Rectal smooth muscle tissue (tissue), 1 donor: Measurements from ENCODE around the gene DUSP7.

Experiments used
- H3K27ac ChIP-seq: one replicate; pipeline ENCODE4 v1.7.0; 2013; ENCODE audit warnings: low read depth, low read length, inconsistent platforms
- H3K27me3 ChIP-seq: one replicate; pipeline ENCODE4 v1.7.0; 2013; ENCODE audit warnings: low read length; ENCODE audit not compliant: control insufficient read depth, insufficient read depth
- H3K36me3 ChIP-seq: one replicate; pipeline ENCODE4 v1.7.0; 2013; ENCODE audit warnings: low read length; ENCODE audit not compliant: control insufficient read depth, insufficient read depth
- H3K4me1 ChIP-seq: one replicate; pipeline ENCODE4 v1.7.0; 2013; ENCODE audit warnings: low read length; ENCODE audit not compliant: control insufficient read depth, insufficient read depth
- H3K4me3 ChIP-seq: one replicate; pipeline ENCODE4 v1.7.0; 2013; ENCODE audit warnings: low read length
- H3K9ac ChIP-seq: one replicate; pipeline ENCODE4 v1.7.0; 2013; ENCODE audit warnings: low read length

DUSP7 gene

GRCh38 chr3:52059781-52060180 is 3.4 kb upstream of the DUSP7 start:
- Histone ChIP-seq H3K36me3 (no peaks in the 10 kb centered on the region), H3K9ac (no peak overlapping the region), H3K4me3 (no peak overlapping the region), H3K4me1 (peaks cover 4% of the 10 kb centered on the region), H3K27ac (no peak overlapping the region), H3K27me3 (no peaks in the 10 kb centered on the region)

GRCh38 chr3:52057812-52058495 is 1.6 kb upstream of the DUSP7 start:
- peak overlapping the region; percentile 78 for H3K4me3 ChIP-seq

DNA sequence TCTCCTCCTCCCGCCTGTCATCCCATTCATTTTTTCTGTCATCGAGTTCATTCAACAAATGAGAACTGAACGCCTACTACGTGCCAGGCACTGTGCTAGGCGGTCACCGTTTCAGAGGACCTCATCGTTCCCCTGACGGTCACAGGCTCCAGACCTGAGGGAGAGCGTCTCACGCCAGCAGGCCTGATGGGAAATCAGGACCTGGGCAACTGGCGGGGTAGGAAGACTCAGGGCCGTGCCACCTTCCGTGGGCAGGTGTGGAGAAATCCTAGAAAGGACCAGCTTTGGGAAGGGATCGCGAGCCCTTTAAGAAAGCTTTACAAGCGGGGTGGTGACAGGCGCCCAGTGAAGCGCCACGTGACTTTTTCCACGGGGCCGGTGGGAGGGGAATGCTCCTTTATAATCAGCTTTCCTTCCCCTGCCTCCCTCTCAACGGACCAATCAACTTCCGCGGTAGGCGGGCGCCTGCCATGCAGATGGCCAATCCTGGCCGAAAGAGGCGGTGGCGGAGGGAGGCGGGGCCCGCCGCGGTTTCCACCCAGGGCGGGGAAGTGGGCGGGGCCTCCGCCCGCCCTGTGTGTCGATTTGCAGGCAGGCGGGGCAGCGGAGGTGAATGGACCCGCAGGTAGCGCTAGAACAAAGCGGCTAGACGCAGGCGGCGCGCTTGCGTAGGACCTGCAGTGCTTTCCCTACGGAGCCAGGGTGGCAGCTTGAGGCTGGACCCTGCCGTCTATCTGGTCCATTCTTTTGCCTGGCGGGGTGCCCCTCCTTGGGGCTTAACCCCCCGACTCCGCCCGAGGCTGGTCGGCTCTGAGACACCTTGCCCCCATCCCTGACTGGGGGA is 819 bp upstream of the DUSP7 start:
- no peaks in the 10 kb centered on the region for H3K36me3 ChIP-seq
- no peaks in the 10 kb centered on the region for H3K27me3 ChIP-seq
- H3K4me3 ChIP-seq = peak overlapping the region; percentile 87
- peaks cover 13% of the 10 kb centered on the region for H3K4me1 ChIP-seq
- H3K9ac ChIP-seq = peak overlapping the region; percentile 53
- peak overlapping the region; percentile 80 for H3K27ac ChIP-seq

More at GRCh38 chr3:52057812-52058495, 1.6 kb upstream of the DUSP7 start:
- Histone ChIP-seq H3K4me1 (peaks cover 7% of the 10 kb centered on the region), H3K27ac (no peak overlapping the region), H3K36me3 (no peaks in the 10 kb centered on the region), H3K9ac (peak overlapping the region; percentile 53), H3K27me3 (no peaks in the 10 kb centered on the region)

DNA sequence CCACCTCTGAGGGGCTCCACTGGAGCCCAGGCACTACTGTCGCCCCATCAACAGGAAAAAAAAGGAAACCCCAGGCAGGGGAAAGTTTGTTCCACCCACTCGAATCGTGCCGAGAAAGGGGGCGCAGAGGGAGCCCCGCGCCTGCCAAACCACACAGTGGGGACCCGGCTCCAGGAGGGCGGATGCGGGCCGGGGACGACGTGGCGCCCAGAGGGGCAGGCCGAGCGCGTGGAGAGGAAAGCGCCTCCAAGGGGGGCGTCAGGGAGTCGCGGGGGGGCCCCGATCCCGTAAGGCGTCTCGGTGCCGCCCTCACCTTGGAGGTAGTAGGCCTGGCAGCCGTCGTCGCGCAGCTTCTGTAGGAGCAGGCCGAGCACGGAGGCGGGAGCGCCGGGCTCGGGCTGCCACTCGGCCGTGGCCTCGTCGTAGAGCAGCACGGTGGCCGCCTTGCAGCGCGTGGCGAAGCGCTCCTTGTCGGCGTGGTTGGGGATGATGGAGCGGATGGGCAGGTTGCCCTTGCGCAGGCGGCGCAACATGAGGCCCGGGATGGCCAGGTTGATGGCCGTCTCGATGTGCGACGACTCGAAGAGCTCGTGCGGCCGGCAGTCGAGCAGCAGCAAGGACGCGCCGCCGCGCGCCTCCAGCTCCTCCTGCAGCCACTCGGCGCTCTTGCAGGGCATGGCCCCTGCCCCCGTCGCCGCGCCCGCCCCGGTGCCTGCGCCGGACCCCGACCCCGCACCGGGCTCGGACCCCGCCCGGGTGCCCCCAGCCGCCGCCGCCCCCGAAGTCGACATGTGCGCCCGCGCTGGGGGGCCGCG is 627 bp downstream of the DUSP7 start:
- H3K36me3 ChIP-seq = no peaks in the 10 kb centered on the region
- H3K27me3 ChIP-seq = no peaks in the 10 kb centered on the region
- H3K4me3 ChIP-seq = peak overlapping the region; percentile 83
- peak overlapping the region; percentile 45 for H3K9ac ChIP-seq
- H3K4me1 ChIP-seq = peaks cover 14% of the 10 kb centered on the region
- H3K27ac ChIP-seq = peak overlapping the region; percentile 49

DNA sequence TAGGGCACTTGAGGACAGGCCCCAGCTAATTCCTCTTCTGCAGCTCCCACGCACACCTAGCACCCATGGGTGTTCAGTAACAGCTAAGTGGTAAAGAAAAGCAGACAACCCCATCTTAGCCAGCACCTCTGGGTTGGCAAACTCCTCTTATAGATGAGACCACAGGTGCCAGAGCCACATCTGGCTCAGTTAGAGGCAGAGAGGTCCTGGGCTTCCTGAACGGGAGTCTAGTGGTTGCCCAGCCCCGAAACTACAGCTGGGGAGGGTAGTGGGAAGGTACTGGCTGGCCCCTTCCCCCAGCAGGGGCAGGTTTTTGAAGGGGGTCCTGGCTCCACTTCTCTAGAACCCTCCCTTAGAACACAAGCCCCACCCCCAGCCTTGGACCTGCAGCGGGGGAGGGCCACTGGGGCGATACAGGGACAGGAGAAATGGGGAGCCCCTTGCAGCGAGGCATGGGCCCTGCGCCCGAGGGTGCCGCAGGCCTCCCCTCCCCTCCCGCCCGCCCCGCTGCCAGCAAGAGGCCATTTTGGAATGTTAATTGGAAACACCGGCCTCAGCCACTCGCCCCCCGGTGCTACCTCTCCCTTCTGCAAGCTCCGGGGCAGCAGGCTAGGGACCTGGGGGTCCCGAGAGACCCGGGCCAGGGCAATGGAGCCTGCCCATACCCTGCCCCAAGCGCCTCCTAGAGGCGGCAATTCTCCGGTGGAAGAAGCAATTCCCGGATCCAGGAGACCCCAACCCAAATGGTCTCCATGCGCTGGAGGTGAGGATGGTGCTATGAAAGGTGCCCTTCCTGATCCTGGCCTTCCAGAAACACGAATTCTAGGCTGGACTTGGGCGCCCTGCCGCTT is 1.5 kb downstream of the DUSP7 start:
- Histone ChIP-seq H3K27ac (peak overlapping the region; percentile 49), H3K4me3 (peak overlapping the region; percentile 83), H3K4me1 (peaks cover 14% of the 10 kb centered on the region), H3K27me3 (no peaks in the 10 kb centered on the region), H3K9ac (peak overlapping the region; percentile 45), H3K36me3 (peaks cover under 1% of the 10 kb centered on the region)

DNA sequence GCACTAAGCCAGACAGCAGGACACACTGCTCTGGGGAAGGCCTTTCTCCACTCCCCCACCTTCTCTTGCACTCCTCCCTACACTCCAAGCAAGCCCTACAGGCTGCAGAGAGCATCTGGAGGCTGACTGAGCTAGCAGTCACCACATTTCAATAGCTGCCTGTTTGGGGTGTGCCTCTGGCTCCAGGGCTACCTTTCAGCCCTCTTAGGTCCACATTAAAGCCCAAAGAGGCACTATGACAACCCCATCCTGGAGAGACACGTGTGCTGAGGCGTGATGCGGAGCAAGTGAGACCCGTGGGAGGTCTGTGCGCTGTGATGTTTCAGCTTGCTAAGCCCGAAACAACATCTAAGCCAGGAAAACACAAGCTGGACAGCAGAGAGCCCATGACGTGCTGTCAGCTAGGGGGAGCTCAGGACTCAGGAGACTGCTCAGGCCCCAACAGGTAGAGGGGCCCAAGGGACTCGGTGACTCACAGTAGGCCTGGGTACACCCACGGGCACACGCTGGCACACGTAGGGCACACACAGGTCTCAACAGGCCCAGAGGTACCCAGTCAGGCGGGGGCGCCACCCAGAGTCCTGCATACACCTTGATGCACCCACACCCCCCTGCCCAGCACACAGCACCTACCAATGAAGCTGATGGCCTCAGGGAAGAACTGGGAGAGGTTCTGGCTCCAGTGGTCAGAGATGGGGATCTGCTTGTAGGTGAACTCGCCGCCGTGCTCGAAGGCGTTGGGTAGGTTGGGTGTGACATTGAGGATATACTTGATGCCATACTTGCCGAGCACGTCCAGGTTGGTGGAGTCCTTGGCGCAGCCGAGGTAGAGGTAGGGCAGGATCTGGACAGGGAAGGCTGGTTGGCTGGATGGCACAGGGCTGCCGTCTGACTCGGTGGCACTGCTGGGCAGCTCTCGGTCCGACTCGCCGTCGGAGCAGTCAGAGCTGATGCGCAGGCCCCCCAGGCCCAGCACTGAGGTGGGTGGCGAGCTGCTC is 2.8 kb downstream of the DUSP7 start:
- Histone ChIP-seq H3K4me1 (peaks cover 14% of the 10 kb centered on the region), H3K36me3 (peaks cover 8% of the 10 kb centered on the region)

DNA sequence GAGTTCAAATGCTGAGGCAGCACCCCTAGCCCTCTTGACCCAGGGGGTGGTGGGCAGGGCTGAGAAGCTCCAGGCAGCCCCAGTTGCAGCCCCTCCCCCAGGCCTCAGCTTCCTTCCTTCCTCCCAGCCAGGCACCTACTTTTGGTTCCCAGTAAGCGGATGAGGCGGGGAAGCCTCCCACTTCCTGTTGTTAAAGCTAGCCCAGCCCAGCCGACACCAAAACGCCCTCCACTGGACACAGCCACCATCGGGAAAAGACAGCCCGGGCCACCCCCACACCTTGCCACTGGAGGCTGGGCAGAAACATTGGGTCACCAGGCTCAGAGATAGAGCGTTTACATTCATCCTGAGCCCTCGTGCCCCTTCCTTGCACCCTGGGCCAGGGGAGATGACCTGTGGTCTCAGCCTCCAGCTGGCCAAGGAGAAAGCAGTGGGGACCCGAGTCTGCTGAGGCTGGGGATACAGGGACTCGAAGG is 3.5 kb downstream of the DUSP7 start:
- Histone ChIP-seq H3K9ac (no peak overlapping the region), H3K27ac (peak overlapping the region; percentile 66), H3K36me3 (peaks cover 8% of the 10 kb centered on the region), H3K4me1 (peaks cover 14% of the 10 kb centered on the region), H3K4me3 (peak overlapping the region; percentile 47), H3K27me3 (no peaks in the 10 kb centered on the region)

More for the DNA sequence above, 2.8 kb downstream of the DUSP7 start:
- H3K4me3 ChIP-seq = peak overlapping the region; percentile 83
- H3K27ac ChIP-seq = peak overlapping the region; percentile 64
- no peak overlapping the region for H3K9ac ChIP-seq
- no peaks in the 10 kb centered on the region for H3K27me3 ChIP-seq

DNA sequence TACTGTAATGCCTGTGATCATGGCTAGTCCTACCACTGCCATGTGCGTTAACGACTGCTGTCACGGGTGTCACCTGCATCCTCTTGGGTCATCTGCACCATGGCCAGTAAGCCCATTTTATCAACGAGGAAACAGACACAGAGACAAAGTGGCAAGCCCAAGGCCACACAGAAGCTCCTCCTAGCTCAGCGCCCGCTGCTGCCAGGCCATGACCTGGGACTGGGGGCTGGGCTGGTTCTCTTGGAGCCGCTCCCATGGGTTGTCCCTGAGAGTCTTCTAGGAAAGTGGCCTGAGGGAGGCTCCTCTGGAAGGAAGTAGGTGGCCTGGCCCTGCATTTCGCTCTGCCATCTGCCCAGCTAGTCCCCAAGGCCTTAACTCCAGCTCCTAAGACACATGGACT is 4.9 kb downstream of the DUSP7 start:
- H3K4me3 ChIP-seq = no peak overlapping the region
- no peak overlapping the region for H3K27ac ChIP-seq
- H3K4me1 ChIP-seq = peaks cover 10% of the 10 kb centered on the region
- peaks cover 8% of the 10 kb centered on the region for H3K36me3 ChIP-seq
- H3K27me3 ChIP-seq = no peaks in the 10 kb centered on the region
- H3K9ac ChIP-seq = no peak overlapping the region

GRCh38 chr3:52050571-52050970 is 5.8 kb downstream of the DUSP7 start:
- Histone ChIP-seq H3K4me1 (peaks cover 10% of the 10 kb centered on the region), H3K4me3 (no peak overlapping the region), H3K27ac (no peak overlapping the region), H3K9ac (no peak overlapping the region), H3K27me3 (no peaks in the 10 kb centered on the region), H3K36me3 (peaks cover 8% of the 10 kb centered on the region)

- peaks cover 8% of the 10 kb centered on the region for H3K36me3 ChIP-seq
Measured at GRCh38 chr3:52049503-52049902, 6.9 kb downstream of the DUSP7 start.

More at GRCh38 chr3:52049503-52049902, 6.9 kb downstream of the DUSP7 start:
- H3K9ac ChIP-seq = no peak overlapping the region
- H3K27me3 ChIP-seq = no peaks in the 10 kb centered on the region
- H3K4me1 ChIP-seq = peaks cover 10% of the 10 kb centered on the region
- no peak overlapping the region for H3K4me3 ChIP-seq
- H3K27ac ChIP-seq = no peak overlapping the region
